A549 (cell line): ENCODE data around the gene HDLBP. TPM values are rescaled to one million over a fixed set of nuclear protein-coding genes. Genes with fewer than 3 reads are reported as not detected.

ENCODE experiments used
- ATAC-seq, 2 experiments: fragments of 200-7000 bp in 1 of 2; fragments of >200 bp in 1 of 2; cut with Nextera tagmentation in 1 of 2; cut with Tn5 transposase in 1 of 2; 3 replicates each; pipeline versions ENCODE4 v1.8.0 to v1.9.1; 2018 to 2020; ENCODE audit warnings: mild to moderate bottlenecking in 1 of 2, moderate library complexity in 1 of 2
- CTCF ChIA-PET: fragments of 300-600 bp; sonication (Branson Sonifier 250); formaldehyde crosslinking; extraction: SDS; loops from one replicate; lab custom pipeline; 2021; ENCODE audit warnings: antibody characterized with exemption, inconsistent platforms; lab: Yijun Ruan, JAX
- POLR2A ChIA-PET: fragments of 350-600 bp; formaldehyde crosslinking; extraction: SDS; loops from one replicate; lab custom pipeline; 2021; ENCODE audit warnings: antibody characterized with exemption, inconsistent platforms; lab: Yijun Ruan, JAX
- DNase-seq, 2 experiments: peaks; one replicate each; pipeline versions ENCODE4 v3.0.0 to v3.0.0-alpha.2; 2011 to 2016; ENCODE audit warnings: low read depth in 1 of 2, low spot score in 1 of 2
- FAIRE-seq: peaks from 2 replicates; lab custom pipeline; 2011; peaks lifted over from hg19 to GRCh38; lab: Jason Lieb, UNC
- H3K27ac ChIP-seq, 2 experiments: fragments of >200 bp; sonication (Bioruptor Twin); formaldehyde crosslinking; 3 replicates each; pipeline ENCODE4 v1.5.1; 2016 to 2017
- H3K4me1 ChIP-seq: fragments of >200 bp; sonication (Bioruptor Twin); formaldehyde crosslinking; 3 replicates; pipeline ENCODE4 v1.6.1; 2016
- H3K4me2 ChIP-seq: fragments of >200 bp; sonication (Bioruptor Twin); formaldehyde crosslinking; 3 replicates; pipeline ENCODE4 v1.6.1; 2016
- H3K4me3 ChIP-seq: fragments of >200 bp; sonication (Bioruptor Twin); formaldehyde crosslinking; 3 replicates; pipeline ENCODE4 v1.5.1; 2016
- H3K9me3 ChIP-seq: fragments of >200 bp; sonication (Bioruptor Twin); formaldehyde crosslinking; 3 replicates; pipeline ENCODE4 v1.6.1; 2016
- ATOH8 ChIP-seq: fragments of 250-450 bp; sonication (Bioruptor Pico); IDR thresholded peaks from 2 replicates; pipeline ENCODE4 v1.5.0; 2020; ENCODE audit warnings: low read depth, mild to moderate bottlenecking, moderate library complexity
- BHLHE40 ChIP-seq: IDR thresholded peaks from 2 replicates; pipeline ENCODE4 v1.6.1; 2012; ENCODE audit warnings: low read depth, low read length, inconsistent platforms
- CBX2 ChIP-seq: fragments of 200-600 bp; sonication (generic); IDR thresholded peaks from 2 replicates; pipeline ENCODE4 v1.6.1; 2016; ENCODE audit warnings: low read depth, mild to moderate bottlenecking, borderline replicate concordance
- CEBPB ChIP-seq, 2 experiments: fragments of >200 bp in 1 of 2; sonication (Bioruptor Twin) in 1 of 2; formaldehyde crosslinking in 1 of 2; IDR thresholded peaks; 2 replicates each; pipeline ENCODE4 v1.6.1; 2012 to 2016
- EHMT2 ChIP-seq: fragments of 200-600 bp; sonication (generic); IDR thresholded peaks from 2 replicates; pipeline ENCODE4 v1.6.1; 2016; ENCODE audit warnings: antibody characterized with exemption, low read depth, mild to moderate bottlenecking, moderate library complexity
- FOSL2 ChIP-seq, 2 experiments: fragments of 450-650 bp in 1 of 2; fragments of >200 bp in 1 of 2; sonication (Bioruptor Twin) in 1 of 2; formaldehyde crosslinking; IDR thresholded peaks; 2 replicates each; pipeline versions ENCODE4 v1.5.0 to v1.6.1; 2016 to 2020; ENCODE audit warnings: mild to moderate bottlenecking in 1 of 2, moderate library complexity in 1 of 2
- GATA3 ChIP-seq: IDR thresholded peaks from 2 replicates; pipeline ENCODE4 v1.6.1; 2012; ENCODE audit warnings: borderline replicate concordance
- HOXB13 ChIP-seq: fragments of 250-450 bp; sonication (Bioruptor Pico); IDR thresholded peaks from 2 replicates; pipeline ENCODE4 v1.5.0; 2020; ENCODE audit warnings: low read depth, mild to moderate bottlenecking, moderate library complexity
- HOXB5 ChIP-seq: fragments of 250-450 bp; sonication (Bioruptor Pico); IDR thresholded peaks from 2 replicates; pipeline ENCODE4 v1.5.0; 2020; ENCODE audit warnings: mild to moderate bottlenecking, moderate library complexity
- KDM1A ChIP-seq: fragments of 200-600 bp; sonication (generic); IDR thresholded peaks from 2 replicates; pipeline ENCODE4 v1.6.1; 2016; ENCODE audit warnings: low read depth, mild to moderate bottlenecking
- MAZ ChIP-seq: fragments of 150-350 bp; IDR thresholded peaks from 2 replicates; pipeline ENCODE4 v1.6.1; 2014; ENCODE audit warnings: antibody characterized with exemption, low read depth, low read length, borderline replicate concordance
- NR3C1 ChIP-seq: fragments of >200 bp; sonication (Bioruptor Twin); formaldehyde crosslinking; IDR thresholded peaks from 3 replicates; pipeline ENCODE4 v1.6.1; 2017
- RCOR1 ChIP-seq: fragments of 150-350 bp; IDR thresholded peaks from 2 replicates; pipeline ENCODE4 v1.6.1; 2014; ENCODE audit warnings: antibody characterized with exemption, low read length, low read depth
- TP53 ChIP-seq: fragments of 250-450 bp; sonication (Bioruptor Pico); IDR thresholded peaks from 2 replicates; pipeline ENCODE4 v1.5.0; 2021; ENCODE audit warnings: mild to moderate bottlenecking, moderate library complexity
- WGBS: methylation state at CpG from one replicate; pipeline ENCODE4 v1.1.6; 2017; ENCODE audit errors: missing lambda C conversion rate; 5-methylcytosine and 5-hydroxymethylcytosine counted together
- polyA plus RNA-seq, 4 experiments: library from polyadenylated mRNA; depleted of rRNA in 3 of 4; stranded (reverse); fragments of >200 nt; fragmentation: RNase III in 1 of 4; extraction: RNeasy Plus Mini Kit Qiagen cat#74134 plus additional on column Dnase treatment in 1 of 4; gene quantifications; 2 replicates in 3 of 4; 3 replicates in 1 of 4; pipeline ENCODE4 v1.2.3, GENCODE V29; 2011 to 2017
- TF ChIP-seq, protein P1 (sequence below): fragments of >200 bp; sonication (Bioruptor Twin); formaldehyde crosslinking; IDR thresholded peaks from 3 replicates; pipeline ENCODE4 v1.6.1; 2016
- TF ChIP-seq, protein P2 (sequence below): fragments of 250-450 bp; sonication (Bioruptor Pico); IDR thresholded peaks from 2 replicates; pipeline ENCODE4 v1.5.0; 2021; ENCODE audit warnings: mild to moderate bottlenecking, moderate library complexity, borderline replicate concordance

Gene HDLBP
- polyA plus RNA-seq, 2 of the 4 experiments (the other 2 are of a cell fraction), result 248 to 292 TPM

GRCh38 chr2:241344925-241345651 lies 29.6 kb upstream of the HDLBP start:
- no peak for DNase-seq

GRCh38 chr2:241340631-241341163 lies 25.2 kb upstream of the HDLBP start:
- FAIRE-seq, result no peak
- TF ChIP-seq BHLHE40 (no peak), GATA3 (no peak), TP53 (CRISPR knock-in tag) (no peak), KDM1A (no peak), MAZ (no peak)
- TF ChIP-seq, protein P1, sequence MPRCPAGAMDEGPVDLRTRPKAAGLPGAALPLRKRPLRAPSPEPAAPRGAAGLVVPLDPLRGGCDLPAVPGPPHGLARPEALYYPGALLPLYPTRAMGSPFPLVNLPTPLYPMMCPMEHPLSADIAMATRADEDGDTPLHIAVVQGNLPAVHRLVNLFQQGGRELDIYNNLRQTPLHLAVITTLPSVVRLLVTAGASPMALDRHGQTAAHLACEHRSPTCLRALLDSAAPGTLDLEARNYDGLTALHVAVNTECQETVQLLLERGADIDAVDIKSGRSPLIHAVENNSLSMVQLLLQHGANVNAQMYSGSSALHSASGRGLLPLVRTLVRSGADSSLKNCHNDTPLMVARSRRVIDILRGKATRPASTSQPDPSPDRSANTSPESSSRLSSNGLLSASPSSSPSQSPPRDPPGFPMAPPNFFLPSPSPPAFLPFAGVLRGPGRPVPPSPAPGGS, result no peak
- TF ChIP-seq, protein P2, sequence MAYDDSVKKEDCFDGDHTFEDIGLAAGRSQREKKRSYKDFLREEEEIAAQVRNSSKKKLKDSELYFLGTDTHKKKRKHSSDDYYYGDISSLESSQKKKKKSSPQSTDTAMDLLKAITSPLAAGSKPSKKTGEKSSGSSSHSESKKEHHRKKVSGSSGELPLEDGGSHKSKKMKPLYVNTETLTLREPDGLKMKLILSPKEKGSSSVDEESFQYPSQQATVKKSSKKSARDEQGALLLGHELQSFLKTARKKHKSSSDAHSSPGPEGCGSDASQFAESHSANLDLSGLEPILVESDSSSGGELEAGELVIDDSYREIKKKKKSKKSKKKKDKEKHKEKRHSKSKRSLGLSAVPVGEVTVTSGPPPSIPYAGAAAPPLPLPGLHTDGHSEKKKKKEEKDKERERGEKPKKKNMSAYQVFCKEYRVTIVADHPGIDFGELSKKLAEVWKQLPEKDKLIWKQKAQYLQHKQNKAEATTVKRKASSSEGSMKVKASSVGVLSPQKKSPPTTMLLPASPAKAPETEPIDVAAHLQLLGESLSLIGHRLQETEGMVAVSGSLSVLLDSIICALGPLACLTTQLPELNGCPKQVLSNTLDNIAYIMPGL (CRISPR knock-in tag), result no peak

More at GRCh38 chr2:241344925-241345651, 29.6 kb upstream of the HDLBP start:
- no peak overlapping the region for H3K4me3 ChIP-seq
- no peaks in the 10 kb centered on the region for H3K9me3 ChIP-seq
- TF ChIP-seq HOXB13 (CRISPR knock-in tag), result no peak
- no peak for TF ChIP-seq MAZ
- no peak for TF ChIP-seq ATOH8 (CRISPR knock-in tag)
- TF ChIP-seq EHMT2, result no peak
- no peak for TF ChIP-seq NR3C1
- no peak for TF ChIP-seq GATA3
- no peak for TF ChIP-seq RCOR1
- no peak for TF ChIP-seq FOSL2 (IDR thresholded peaks at IDR 0.05)
- TF ChIP-seq FOSL2 (CRISPR knock-in tag; IDR thresholded peaks at IDR 0.05), result no peak
- no peak for TF ChIP-seq CEBPB (IDR thresholded peaks at IDR 0.05)
- TF ChIP-seq HOXB5 (CRISPR knock-in tag), result no peak
- TF ChIP-seq CBX2, result no peak
- TF ChIP-seq, all 56 proteins: peak for 0
- H3K4me1 ChIP-seq, result peaks cover 17% of the 10 kb centered on the region
- H3K4me2 ChIP-seq, result no peak overlapping the region
- FAIRE-seq, result no peak
- H3K27ac ChIP-seq, result no peak overlapping the region
- WGBS, result 96% methylated on average over 9 of the region's 9 CpGs
- no peak for ATAC-seq
- ChIA-PET CTCF (interaction anchor here (0.6 kb wide), 1 partner anchor 101 kb away, joined by 4 read pairs; no protein-coding TSS in a partner anchor), POLR2A (no interaction called here)

More at GRCh38 chr2:241340631-241341163, 25.2 kb upstream of the HDLBP start:
- ATAC-seq, result no peak
- Histone ChIP-seq H3K9me3 (no peaks in the 10 kb centered on the region), H3K4me1 (peaks cover 13% of the 10 kb centered on the region; the same call in 1 of the 3 replicates), H3K27ac (no peak overlapping the region), H3K4me2 (no peak overlapping the region), H3K4me3 (no peak overlapping the region)
- POLR2A ChIA-PET, result no interaction called here
- CTCF ChIA-PET, result interaction anchor here (0.8 kb wide), 1 partner anchor 125 kb away, joined by 3 read pairs; no protein-coding TSS in a partner anchor
- WGBS, result 96% methylated on average over 3 of the region's 3 CpGs
- DNase-seq, result no peak
